SK-N-SH treated with all-trans-retinoic acid at 6 μM for 48 hours (cell line): ENCODE measurements around the gene SLC16A13.

Source experiments
- ATAC-seq: fragments of 200-7000 bp; cut with Tn5 transposase; 3 replicates; pipeline ENCODE4 v1.9.1; 2020; ENCODE audit warnings: mild to moderate bottlenecking, moderate library complexity
- ARNTL ChIP-seq: fragments of 450-650 bp; formaldehyde crosslinking; IDR thresholded peaks from 2 replicates; pipeline ENCODE4 v1.5.0; 2020; ENCODE audit warnings: low read depth, mild to moderate bottlenecking, moderate library complexity, borderline replicate concordance
- BACH2 ChIP-seq: fragments of 250-450 bp; sonication (Bioruptor Pico); IDR thresholded peaks from 2 replicates; pipeline ENCODE4 v1.9.0; 2021; ENCODE audit warnings: mild to moderate bottlenecking, borderline replicate concordance
- CREB5 ChIP-seq: fragments of 250-450 bp; sonication (Bioruptor Pico); IDR thresholded peaks from 2 replicates; pipeline ENCODE4 v1.5.1; 2020; ENCODE audit warnings: low read depth, mild to moderate bottlenecking, moderate library complexity
- CSRNP3 ChIP-seq: fragments of 250-450 bp; sonication (Bioruptor Pico); IDR thresholded peaks from 2 replicates; pipeline ENCODE4 v1.5.1; 2021; ENCODE audit warnings: mild to moderate bottlenecking, moderate library complexity
- ESRRG ChIP-seq: fragments of 250-450 bp; sonication (Bioruptor Pico); IDR thresholded peaks from 2 replicates; pipeline ENCODE4 v1.6.1; 2021; ENCODE audit warnings: mild to moderate bottlenecking
- GLIS3 ChIP-seq: fragments of 250-450 bp; sonication (Bioruptor Pico); IDR thresholded peaks from 2 replicates; pipeline ENCODE4 v1.5.0; 2020; ENCODE audit warnings: mild to moderate bottlenecking, moderate library complexity
- ISL1 ChIP-seq: fragments of 250-450 bp; sonication (Bioruptor Pico); IDR thresholded peaks from 2 replicates; pipeline ENCODE4 v2.1.2; 2022; ENCODE audit warnings: mild to moderate bottlenecking, moderate library complexity
- OSR1 ChIP-seq: fragments of 250-450 bp; sonication (Bioruptor Pico); IDR thresholded peaks from 2 replicates; pipeline ENCODE4 v1.8.0; 2022; ENCODE audit warnings: moderate library complexity, mild to moderate bottlenecking, inconsistent platforms
- PATZ1 ChIP-seq: fragments of 250-450 bp; sonication (Bioruptor Pico); IDR thresholded peaks from 2 replicates; pipeline ENCODE4 v1.8.0; 2020; ENCODE audit warnings: mild to moderate bottlenecking, moderate library complexity, borderline replicate concordance
- POU6F1 ChIP-seq: fragments of 250-450 bp; sonication (Bioruptor Pico); IDR thresholded peaks from 2 replicates; pipeline ENCODE4 v1.8.0; 2021; ENCODE audit warnings: low read depth, mild to moderate bottlenecking, moderate library complexity, borderline replicate concordance
- PPARA ChIP-seq: fragments of 250-450 bp; sonication (Bioruptor Pico); IDR thresholded peaks from 2 replicates; pipeline ENCODE4 v1.5.0; 2020; ENCODE audit warnings: mild to moderate bottlenecking, borderline replicate concordance
- SNAI2 ChIP-seq: fragments of 250-450 bp; sonication (Bioruptor Pico); IDR thresholded peaks from 2 replicates; pipeline ENCODE4 v1.5.0; 2020; ENCODE audit warnings: mild to moderate bottlenecking, moderate library complexity
- TCF4 ChIP-seq: fragments of 250-450 bp; sonication (Bioruptor Pico); IDR thresholded peaks from 2 replicates; pipeline ENCODE4 v1.8.0; 2021; ENCODE audit warnings: mild to moderate bottlenecking, moderate library complexity, borderline replicate concordance
- TOX ChIP-seq: fragments of 250-450 bp; sonication (Bioruptor Pico); IDR thresholded peaks from 2 replicates; pipeline ENCODE4 v1.8.0; 2021; ENCODE audit warnings: mild to moderate bottlenecking, moderate library complexity, borderline replicate concordance
- TSHZ2 ChIP-seq: fragments of 250-450 bp; sonication (Bioruptor Pico); IDR thresholded peaks from 2 replicates; pipeline ENCODE4 v1.5.0; 2020; ENCODE audit warnings: mild to moderate bottlenecking, moderate library complexity
- ZC3H10 ChIP-seq: fragments of 250-450 bp; sonication (Bioruptor Pico); IDR thresholded peaks from 2 replicates; pipeline ENCODE4 v1.5.1; 2021; ENCODE audit warnings: mild to moderate bottlenecking, moderate library complexity
- ZFP3 ChIP-seq: fragments of 250-450 bp; sonication (Bioruptor Pico); IDR thresholded peaks from 2 replicates; pipeline ENCODE4 v1.5.0; 2020; ENCODE audit warnings: mild to moderate bottlenecking, moderate library complexity
- ZFP30 ChIP-seq: fragments of 450-650 bp; formaldehyde crosslinking; IDR thresholded peaks from 2 replicates; pipeline ENCODE4 v1.5.0; 2022; ENCODE audit warnings: mild to moderate bottlenecking, moderate library complexity
- ZNF565 ChIP-seq: fragments of 450-650 bp; formaldehyde crosslinking; conservative IDR thresholded peaks from 2 replicates; pipeline ENCODE4 v1.5.0; 2020; ENCODE audit warnings: low read depth, mild to moderate bottlenecking, moderate library complexity
- ZNF70 ChIP-seq: fragments of 450-650 bp; formaldehyde crosslinking; IDR thresholded peaks from 2 replicates; pipeline ENCODE4 v1.5.0; 2020; ENCODE audit warnings: mild to moderate bottlenecking, moderate library complexity
- ZNF8 ChIP-seq: fragments of 450-650 bp; formaldehyde crosslinking; IDR thresholded peaks from 2 replicates; pipeline ENCODE4 v1.5.0; 2020; ENCODE audit warnings: mild to moderate bottlenecking, moderate library complexity

Gene SLC16A13

GRCh38 chr17:7058831-7059447, 23.1 kb downstream of the SLC16A13 start:
- TF ChIP-seq TOX (CRISPR knock-in tag) (no peak), ZNF8 (no peak), CSRNP3 (CRISPR knock-in tag) (no peak), ZNF565 (CRISPR knock-in tag) (no peak), ZFP3 (CRISPR knock-in tag) (no peak), ZFP30 (CRISPR knock-in tag) (no peak), TSHZ2 (no peak), PATZ1 (CRISPR knock-in tag) (no peak), GLIS3 (CRISPR knock-in tag) (no peak), CREB5 (no peak), ZC3H10 (CRISPR knock-in tag) (no peak), ISL1 (no peak), TCF4 (CRISPR knock-in tag) (no peak), ESRRG (CRISPR knock-in tag) (no peak), POU6F1 (no peak), OSR1 (CRISPR knock-in tag) (no peak), PPARA (CRISPR knock-in tag) (no peak), SNAI2 (CRISPR knock-in tag) (no peak)
- TF ChIP-seq, all 23 proteins: peak for 0
- ATAC-seq, result no peak

- no peak; the same call in 2 of the 3 replicates for ATAC-seq
- no peak for TF ChIP-seq TCF4 (CRISPR knock-in tag)
- no peak for TF ChIP-seq ZFP3 (CRISPR knock-in tag)
- TF ChIP-seq ISL1, result no peak
- TF ChIP-seq GLIS3 (CRISPR knock-in tag), result no peak
- no peak for TF ChIP-seq ARNTL
These were observed 24.5 kb downstream of the SLC16A13 start for GRCh38 chr17:7060165-7060891.

- no peak for ATAC-seq
- TF ChIP-seq ZNF70 (CRISPR knock-in tag) (no peak), ZC3H10 (CRISPR knock-in tag) (no peak), POU6F1 (no peak), SNAI2 (CRISPR knock-in tag) (no peak), CREB5 (no peak), GLIS3 (CRISPR knock-in tag) (no peak), BACH2 (CRISPR knock-in tag) (no peak), ZFP3 (CRISPR knock-in tag) (no peak)
These were observed 27.8 kb downstream of the SLC16A13 start for GRCh38 chr17:7063518-7064094.
